Aorta (tissue), 5 donors: ENCODE results near the gene IL1RAPL1. TPM values are rescaled to one million over a fixed set of nuclear protein-coding genes. Genes with fewer than 3 reads are reported as not detected.

Source experiments
- ATAC-seq: fragments of 200-7000 bp; cut with Tn5 transposase; one replicate; pipeline ENCODE4 v1.9.1; 2022; ENCODE audit warnings: moderate library complexity; ENCODE audit not compliant: low FRiP score
- DNase-seq, 2 donors: peaks; one replicate each; pipeline ENCODE4 v3.0.0-alpha.2; 2020
- H3K27ac ChIP-seq, 2 donors: one replicate each; pipeline ENCODE4 v1.5.1; 2013; ENCODE audit warnings: low read length in 2 of 2, mild to moderate bottlenecking in 2 of 2, moderate library complexity in 2 of 2, control low read depth in 1 of 2, inconsistent platforms in 1 of 2, low read depth in 1 of 2
- H3K27me3 ChIP-seq, 2 donors: one replicate each; pipeline ENCODE4 v1.6.1; 2013; ENCODE audit warnings: control low read depth in 1 of 2, low read length in 1 of 2, mild to moderate bottlenecking in 1 of 2, moderate library complexity in 1 of 2; ENCODE audit not compliant: insufficient read depth in 2 of 2, control insufficient read depth in 1 of 2
- H3K36me3 ChIP-seq, 2 donors: one replicate each; pipeline ENCODE4 v1.6.1; 2013; ENCODE audit warnings: control low read depth in 1 of 2, low read length in 1 of 2, mild to moderate bottlenecking in 1 of 2; ENCODE audit not compliant: insufficient read depth in 2 of 2, control insufficient read depth in 1 of 2
- H3K4me1 ChIP-seq, 2 donors: one replicate each; pipeline ENCODE4 v1.6.1; 2013; ENCODE audit warnings: low read length in 2 of 2, control low read depth in 1 of 2, mild to moderate bottlenecking in 1 of 2, moderate library complexity in 1 of 2; ENCODE audit not compliant: insufficient read depth in 2 of 2, control insufficient read depth in 1 of 2
- H3K4me3 ChIP-seq, 2 donors: one replicate each; pipeline ENCODE4 v1.5.1; 2013; ENCODE audit warnings: low read length in 2 of 2, control low read depth in 1 of 2, mild to moderate bottlenecking in 1 of 2
- H3K9me3 ChIP-seq: one replicate; pipeline ENCODE4 v1.6.1; 2013; ENCODE audit warnings: mild to moderate bottlenecking, low read length; ENCODE audit not compliant: control insufficient read depth
- WGBS, 2 donors: extraction: QIAGEN DNeasy Blood & Tissue Kit; methylation state at CpG; one replicate each; pipeline ENCODE4 v1.1.7; 2013; 5-methylcytosine and 5-hydroxymethylcytosine counted together
- intact Hi-C, 2 donors: fragments of 100-400 bp; cut with DNase I; formaldehyde crosslinking; loops; one replicate each; pipeline versions ENCODE4 v1.14.2 to v1.15.0; 2022
- polyA plus RNA-seq, 2 donors: library from polyadenylated mRNA; stranded (reverse); fragments of 200-250 nt; gene quantifications; one replicate each; pipeline ENCODE4 v1.2.3, GENCODE V29; 2013
- total RNA-seq, 2 donors: library from RNA; stranded (reverse); fragmentation: NEBNext Ultra II Directional; extraction: Animal tissue kit (Norgen Biotek cat#: 25700); gene quantifications; one replicate each; pipeline ENCODE4 v1.2.1, GENCODE V29; 2021
- donor health status: healthy with polysubstance abuse.
- donor health status: Bipolar disorder and iron deficiency.
- donor health status: DM: no; HTN: no; CAD: no.
- donor health status: DM: no; HTN: no; CAD: no.
- donor health status: DM: yes; HTN: yes; CAD: no.

Gene IL1RAPL1
- total and polyA plus RNA-seq, 4 donors = 0.24 to 0.26 TPM; not detected in 2

DNA sequence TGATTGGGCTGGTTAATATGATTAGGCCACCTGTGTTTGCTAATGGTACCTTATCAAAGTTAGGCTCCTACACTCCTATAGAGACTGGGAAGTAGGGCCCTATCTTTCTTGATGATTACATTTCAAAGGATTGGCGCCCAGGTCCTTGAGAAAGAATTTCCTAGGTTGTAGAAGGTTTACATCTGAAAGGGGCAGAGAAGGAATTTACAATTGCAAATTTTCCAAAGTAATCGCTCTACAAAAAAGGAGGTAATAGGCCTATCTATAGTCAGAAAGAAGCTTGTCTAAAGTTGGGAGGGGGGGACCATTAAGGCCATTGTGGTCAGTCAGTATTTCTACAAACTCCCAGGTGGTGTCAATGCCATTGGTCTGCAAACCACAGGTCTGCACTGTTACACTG, 638.4 kb downstream of the IL1RAPL1 start:
- DNase-seq = no peak
- Histone ChIP-seq H3K27ac (no peak overlapping the region), H3K9me3 (no peaks in the 10 kb centered on the region), H3K36me3 (no peaks in the 10 kb centered on the region), H3K4me3 (no peak overlapping the region), H3K27me3 (no peaks in the 10 kb centered on the region), H3K4me1 (no peaks in the 10 kb centered on the region)
- no peak for ATAC-seq
- 57 to 97% methylated on average over 2 of the region's 2 CpGs for WGBS, 2 donors
- intact Hi-C loops = no loop called here

DNA sequence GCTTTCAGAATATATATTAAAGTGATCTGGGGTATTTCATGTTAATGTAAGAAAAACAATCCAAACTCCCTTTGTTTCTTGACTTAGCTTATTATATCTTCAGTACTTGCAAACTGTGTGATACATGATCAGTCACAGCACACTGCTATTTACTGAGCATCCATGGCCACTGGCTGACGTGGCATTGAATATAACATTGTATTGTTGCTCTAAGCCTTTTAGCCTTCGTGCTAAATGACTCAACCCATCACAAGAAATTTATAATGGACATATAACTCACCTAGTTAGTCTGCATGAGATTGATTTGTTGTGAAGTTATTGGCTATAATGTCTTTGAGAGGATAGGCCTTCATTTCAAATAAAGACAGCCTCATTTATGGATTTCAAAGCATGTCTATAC, 642.6 kb downstream of the IL1RAPL1 start:
- H3K27me3 ChIP-seq = no peaks in the 10 kb centered on the region
- no peaks in the 10 kb centered on the region for H3K36me3 ChIP-seq
- DNase-seq (no peak), ATAC-seq (no peak)
- H3K4me1 ChIP-seq = no peaks in the 10 kb centered on the region
- H3K4me3 ChIP-seq = no peak overlapping the region
- no peak overlapping the region for H3K27ac ChIP-seq
- 69 to 87% methylated on average over 2 of the region's 2 CpGs for WGBS, 2 donors
- intact Hi-C loops = no loop called here
- H3K9me3 ChIP-seq = no peaks in the 10 kb centered on the region

DNA sequence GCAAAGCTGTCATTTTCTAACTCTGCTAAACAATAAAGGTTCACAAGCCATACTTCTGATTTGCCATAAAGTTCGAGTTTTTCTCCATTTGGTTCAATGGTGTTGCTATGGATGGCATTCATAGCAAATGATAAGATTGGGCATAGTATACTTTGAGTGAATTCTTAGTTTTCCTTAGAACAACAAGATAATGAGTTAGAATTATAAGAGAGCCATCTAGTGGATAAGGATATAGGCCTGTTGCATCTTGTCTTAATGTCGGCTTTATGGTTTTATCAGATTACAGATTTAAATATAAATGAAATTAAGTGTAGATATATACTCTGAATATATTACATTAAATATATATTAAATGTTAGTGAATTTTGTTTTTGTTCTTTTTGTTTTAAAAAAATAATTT, 644.6 kb downstream of the IL1RAPL1 start:
- H3K27ac ChIP-seq = no peak overlapping the region
- H3K9me3 ChIP-seq = no peaks in the 10 kb centered on the region
- no peaks in the 10 kb centered on the region for H3K27me3 ChIP-seq
- no peaks in the 10 kb centered on the region for H3K36me3 ChIP-seq
- intact Hi-C loops = no loop called here
- no peaks in the 10 kb centered on the region for H3K4me1 ChIP-seq
- WGBS, 2 donors = 30 to 45% methylated on average over 2 of the region's 2 CpGs
- no peak for DNase-seq
- H3K4me3 ChIP-seq = no peak overlapping the region
- no peak for ATAC-seq

DNA sequence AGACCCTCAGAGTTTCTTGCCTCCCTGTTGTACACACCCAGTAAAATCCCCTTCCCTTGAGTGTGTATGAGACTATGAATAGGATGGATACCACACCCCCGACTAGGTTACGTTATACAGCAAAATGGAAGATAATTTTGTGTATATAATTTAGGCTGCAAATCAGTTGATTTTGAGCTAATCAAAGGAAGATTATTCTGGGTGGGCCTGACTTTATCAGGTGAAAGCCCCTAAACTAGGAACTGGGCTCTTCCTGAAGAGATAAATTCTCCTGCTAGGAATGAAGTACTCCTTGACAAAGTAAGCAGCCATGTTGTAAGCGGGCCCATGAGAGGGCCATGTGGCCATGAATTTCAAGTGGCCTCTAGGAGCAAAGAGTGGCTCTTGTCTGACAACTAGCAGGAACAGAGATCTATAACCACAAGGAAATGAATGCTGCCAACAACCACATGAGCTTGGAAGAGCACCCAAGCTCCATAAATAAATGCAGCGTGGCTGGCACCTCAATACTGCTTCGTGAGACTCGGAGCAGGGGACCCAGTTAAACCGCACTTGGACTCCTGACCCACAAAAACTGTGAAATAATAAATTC, 646.4 kb downstream of the IL1RAPL1 start:
- ATAC-seq (no peak), DNase-seq (no peak)
- H3K27ac ChIP-seq = no peak overlapping the region
- intact Hi-C loops = no loop called here
- no peaks in the 10 kb centered on the region for H3K4me1 ChIP-seq
- H3K9me3 ChIP-seq = no peaks in the 10 kb centered on the region
- H3K27me3 ChIP-seq = no peaks in the 10 kb centered on the region
- no peak overlapping the region for H3K4me3 ChIP-seq
- 34 to 53% methylated on average over 7 of the region's 7 CpGs for WGBS, 2 donors
- H3K36me3 ChIP-seq = no peaks in the 10 kb centered on the region

DNA sequence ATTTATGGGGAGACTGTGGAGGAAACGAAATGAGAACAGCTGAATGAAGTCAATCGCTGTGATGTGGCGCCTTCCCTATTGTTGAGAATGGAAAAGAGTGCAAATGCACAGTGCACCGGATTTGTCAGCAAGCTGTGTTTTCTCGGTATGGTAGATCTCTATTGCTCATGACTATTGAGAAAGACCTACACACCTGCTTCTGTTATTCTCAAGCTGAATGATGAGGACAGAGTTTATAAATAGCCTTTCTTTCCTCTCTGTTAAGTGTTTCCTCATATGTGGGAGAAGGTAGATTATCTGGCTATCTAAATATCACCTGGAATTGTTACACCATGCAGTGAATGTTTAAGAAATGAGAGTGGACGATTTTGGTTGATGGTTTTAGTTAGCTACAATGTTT, 650.7 kb downstream of the IL1RAPL1 start:
- Histone ChIP-seq H3K27me3 (no peaks in the 10 kb centered on the region), H3K4me3 (no peak overlapping the region), H3K4me1 (no peaks in the 10 kb centered on the region), H3K27ac (no peak overlapping the region), H3K9me3 (no peaks in the 10 kb centered on the region), H3K36me3 (no peaks in the 10 kb centered on the region)
- DNase-seq (no peak), ATAC-seq (no peak)
- 72 to 93% methylated on average over 6 of the region's 6 CpGs for WGBS, 2 donors
- intact Hi-C loops = no loop called here

DNA sequence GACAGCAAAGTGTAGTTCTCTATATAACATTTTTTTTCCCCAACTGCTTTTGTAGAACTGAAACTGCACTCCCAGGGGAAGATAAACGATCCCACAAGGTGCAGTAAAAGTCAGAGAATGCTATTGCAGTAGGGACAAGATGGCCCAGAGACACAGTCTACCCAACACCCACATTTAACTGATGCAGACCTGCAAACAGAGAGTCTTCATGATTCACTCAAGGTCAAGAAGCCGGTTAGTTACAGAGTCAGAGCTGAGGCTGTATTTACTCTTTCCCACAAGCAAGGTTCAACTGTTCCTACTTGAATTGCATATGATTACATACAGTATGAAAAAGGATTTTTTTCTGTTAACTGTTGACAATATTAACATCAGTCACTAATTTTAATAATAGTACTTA, 654.6 kb downstream of the IL1RAPL1 start:
- no peaks in the 10 kb centered on the region for H3K27me3 ChIP-seq
- H3K36me3 ChIP-seq = no peaks in the 10 kb centered on the region
- 69 to 90% methylated on average over 2 of the region's 2 CpGs for WGBS, 2 donors
- H3K4me3 ChIP-seq = no peak overlapping the region
- H3K9me3 ChIP-seq = no peaks in the 10 kb centered on the region
- intact Hi-C loops = no loop called here
- DNase-seq (no peak), ATAC-seq (no peak)
- no peak overlapping the region for H3K27ac ChIP-seq
- no peaks in the 10 kb centered on the region for H3K4me1 ChIP-seq

DNA sequence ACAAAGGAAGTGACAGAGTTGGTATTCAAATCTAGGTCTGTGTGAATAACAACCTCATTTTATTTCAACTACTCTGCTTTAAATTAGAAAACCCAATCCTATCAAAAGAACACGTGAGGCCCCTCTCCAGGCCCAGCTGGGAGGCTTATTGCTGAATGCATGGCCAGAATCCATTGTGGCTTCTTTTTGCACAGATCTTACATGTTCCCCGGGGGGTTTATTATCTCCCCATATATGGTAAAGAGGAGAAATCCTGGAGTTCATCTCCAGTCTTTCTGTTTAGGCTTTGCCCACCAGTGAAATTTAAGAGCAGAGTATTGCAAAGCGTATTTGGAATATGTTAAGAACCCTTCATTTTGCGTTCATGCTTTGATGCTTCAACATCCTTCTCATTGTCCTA, 655.6 kb downstream of the IL1RAPL1 start:
- no peaks in the 10 kb centered on the region for H3K9me3 ChIP-seq
- H3K27ac ChIP-seq = no peak overlapping the region
- DNase-seq = no peak
- H3K36me3 ChIP-seq = no peaks in the 10 kb centered on the region
- no peaks in the 10 kb centered on the region for H3K4me1 ChIP-seq
- intact Hi-C loops = no loop called here
- no peak overlapping the region for H3K4me3 ChIP-seq
- 74 to 93% methylated on average over 4 of the region's 4 CpGs for WGBS, 2 donors
- H3K27me3 ChIP-seq = no peaks in the 10 kb centered on the region
- ATAC-seq = no peak

DNA sequence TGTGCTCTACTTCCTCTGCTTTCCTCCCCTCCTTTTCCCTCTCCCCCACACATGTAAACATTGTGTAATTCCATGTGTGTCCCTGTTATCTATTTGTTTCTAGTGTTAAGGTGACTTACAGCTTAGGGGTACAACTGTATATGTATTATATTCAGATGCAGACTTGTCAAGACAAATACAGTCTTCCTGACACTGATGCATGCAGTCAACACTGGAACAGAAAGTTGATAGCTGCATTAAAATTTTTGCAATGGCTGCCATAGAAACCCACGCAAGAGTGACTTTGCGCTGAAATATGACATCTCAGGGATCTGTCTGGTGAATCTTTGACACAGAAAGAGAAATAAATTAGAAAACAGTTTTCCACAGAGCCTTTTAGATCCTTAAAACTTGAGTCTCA, 656.7 kb downstream of the IL1RAPL1 start:
- Histone ChIP-seq H3K36me3 (no peaks in the 10 kb centered on the region), H3K4me1 (no peaks in the 10 kb centered on the region), H3K9me3 (no peaks in the 10 kb centered on the region), H3K27ac (no peak overlapping the region), H3K27me3 (no peaks in the 10 kb centered on the region), H3K4me3 (no peak overlapping the region)
- intact Hi-C loops = no loop called here
- no peak for ATAC-seq
- DNase-seq = no peak
- WGBS, 2 donors = 81 to 98% methylated on average over 2 of the region's 2 CpGs

DNA sequence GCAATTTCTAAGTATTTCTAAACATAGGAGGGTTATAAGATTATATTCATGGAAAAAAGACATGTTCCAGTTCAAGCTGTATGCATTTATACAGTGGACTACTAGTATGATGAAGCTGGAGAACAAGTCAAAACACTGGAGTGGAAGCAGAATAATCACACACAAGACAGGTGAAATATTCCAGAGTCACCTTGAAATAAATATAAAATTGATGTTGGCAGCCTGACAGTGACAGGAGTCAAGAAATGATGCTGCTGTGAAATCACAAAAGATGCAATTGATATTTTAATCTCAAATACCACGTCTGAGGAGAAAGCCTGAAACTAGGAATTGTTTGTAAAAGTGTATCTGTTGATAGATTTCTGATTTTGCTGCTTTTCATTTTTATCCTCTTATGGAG, 667.3 kb downstream of the IL1RAPL1 start:
- WGBS, 2 donors = 13 to 18% methylated on average over 1 of the region's 1 CpG
- DNase-seq = no peak
- Histone ChIP-seq H3K36me3 (no peaks in the 10 kb centered on the region), H3K9me3 (no peaks in the 10 kb centered on the region), H3K4me1 (no peaks in the 10 kb centered on the region), H3K4me3 (no peak overlapping the region), H3K27me3 (no peaks in the 10 kb centered on the region), H3K27ac (no peak overlapping the region)
- intact Hi-C loops = no loop called here
- no peak for ATAC-seq
